A172 (cell line): Measurements from ENCODE around the gene FAM149A. TPM values are rescaled to one million over a fixed set of nuclear protein-coding genes. Genes with fewer than 3 reads are reported as not detected.

ENCODE experiments used
- DNase-seq: peaks from one replicate; pipeline ENCODE4 v3.0.0-alpha.2; 2015; ENCODE audit warnings: low spot score
- total RNA-seq: library from RNA; depleted of rRNA; stranded (reverse); fragments of >200 nt; shearing (Covaris generic); gene quantifications from 2 replicates; pipeline ENCODE4 v1.2.3, GENCODE V29; 2014

FAM149A gene
- total RNA-seq, 1 experiment from 2014 or later = 7.3 TPM

DNA sequence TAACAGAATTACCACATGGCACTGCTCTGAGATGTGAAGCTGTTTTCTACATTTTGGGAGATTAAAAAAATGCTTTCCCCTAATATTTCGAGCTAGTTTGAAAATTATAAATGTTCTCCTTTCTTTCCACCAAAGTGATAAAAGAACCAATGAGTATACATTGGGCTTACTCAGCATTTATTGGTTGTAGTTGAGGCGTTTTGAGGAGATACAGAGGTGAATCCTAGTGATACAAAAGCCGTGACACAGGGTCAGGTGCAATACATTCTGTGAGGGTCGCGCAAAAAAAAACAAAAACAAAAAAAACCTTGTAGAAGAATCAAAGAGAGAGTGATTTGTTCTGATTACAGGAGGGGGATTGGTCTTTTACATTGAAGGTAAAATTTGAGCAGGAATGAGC is 54.5 kb downstream of the FAM149A start:
- no peak for DNase-seq

GRCh38 chr4:186159613-186160012 is 55.1 kb downstream of the FAM149A start:
- DNase-seq = no peak

DNA sequence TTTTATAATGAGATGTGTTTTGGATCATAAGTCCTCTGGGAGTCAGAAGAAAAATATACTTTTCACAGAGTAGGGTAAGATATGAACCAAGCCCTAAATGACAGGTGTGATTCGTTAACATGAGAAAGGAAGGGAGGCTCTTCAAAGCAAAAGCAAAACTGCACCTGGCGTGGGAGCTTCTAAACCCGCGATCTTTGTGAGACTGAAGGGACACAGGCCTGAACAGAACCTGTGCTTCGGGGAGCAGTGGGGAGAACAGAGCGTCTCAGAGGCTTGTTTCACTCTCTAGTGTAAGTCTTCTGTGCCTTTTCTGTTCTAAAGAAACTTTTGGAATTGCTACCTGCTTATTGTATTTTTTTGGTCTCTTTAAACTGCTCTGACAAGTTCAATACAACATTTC is 56.6 kb downstream of the FAM149A start:
- no peak for DNase-seq

DNA sequence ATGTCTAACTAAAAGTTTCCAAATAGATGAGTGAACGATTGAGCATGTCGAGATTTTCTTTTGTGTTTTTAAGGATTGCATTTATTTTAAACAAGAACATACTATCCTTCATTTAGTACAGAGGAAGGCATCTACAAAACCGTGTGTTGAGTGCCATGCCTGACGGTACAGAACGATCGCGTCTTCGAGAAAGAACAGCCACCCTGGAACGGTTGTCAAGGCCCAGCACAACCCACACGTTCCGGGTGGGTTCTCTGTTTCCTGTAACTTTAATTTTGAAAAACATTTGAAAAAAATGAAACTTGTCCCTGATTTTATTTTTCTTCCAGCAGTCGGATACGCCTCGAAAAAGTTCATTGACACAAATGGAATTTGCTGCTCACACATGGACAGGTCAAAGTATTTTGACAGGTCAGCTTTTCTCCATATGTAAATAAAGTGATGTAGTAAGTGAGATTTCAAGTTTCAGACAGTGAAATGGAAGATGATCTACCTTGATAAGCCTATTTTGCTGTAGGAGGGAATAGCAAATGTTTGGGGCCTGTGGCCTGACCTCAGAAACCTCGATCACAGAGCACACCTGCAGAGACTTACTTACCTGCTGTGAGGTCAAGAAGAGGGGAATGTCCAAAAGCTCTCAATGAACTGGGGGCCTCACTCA is 62.5 kb downstream of the FAM149A start:
- DNase-seq = no peak

DNA sequence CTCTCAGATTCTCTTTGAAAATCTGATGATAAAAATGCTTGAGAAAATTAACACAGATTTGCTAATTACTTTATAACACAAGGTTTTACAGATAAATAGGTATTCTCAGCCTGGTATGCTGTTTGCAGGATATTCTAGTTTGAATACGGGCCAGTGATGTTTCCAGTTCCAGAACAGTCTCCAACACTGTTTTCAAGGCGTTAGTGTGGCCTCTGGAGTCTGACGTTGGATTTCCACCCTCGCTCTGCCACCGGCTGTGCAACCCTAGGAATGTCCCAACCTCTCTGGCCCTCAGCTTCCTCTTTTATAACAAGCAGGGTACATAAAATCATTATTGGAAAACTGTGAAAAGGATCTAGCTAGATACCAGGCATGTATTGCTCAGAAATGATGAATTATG is 63.1 kb downstream of the FAM149A start:
- no peak for DNase-seq

DNA sequence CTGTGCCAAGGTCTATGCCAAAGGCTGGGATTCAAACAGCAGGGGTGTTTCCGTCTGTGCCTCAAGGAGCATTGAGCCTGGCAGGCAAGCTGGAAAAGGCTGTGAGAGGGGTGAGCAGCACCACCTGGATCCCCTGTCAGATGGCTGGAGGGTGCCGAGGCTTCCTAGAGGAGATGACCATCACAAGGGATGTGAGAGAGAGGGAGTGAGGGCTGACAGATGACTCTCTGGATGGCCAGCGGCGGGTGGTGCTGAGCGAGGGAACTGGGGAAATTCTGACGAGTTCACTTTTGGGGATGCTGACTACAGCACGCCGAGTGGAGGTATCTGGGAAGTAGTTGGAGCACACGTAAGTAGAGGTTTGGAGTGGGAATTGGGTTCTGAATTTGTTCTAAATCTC is 64.2 kb downstream of the FAM149A start:
- DNase-seq = no peak

GRCh38 chr4:186169333-186169944 is 64.9 kb downstream of the FAM149A start:
- no peak for DNase-seq

GRCh38 chr4:186169945-186170802 is 65.7 kb downstream of the FAM149A start:
- no peak for DNase-seq

GRCh38 chr4:186170966-186171365 is 66.5 kb downstream of the FAM149A start:
- no peak for DNase-seq

GRCh38 chr4:186172546-186172945 is 68.0 kb downstream of the FAM149A start:
- DNase-seq = no peak

GRCh38 chr4:186188107-186188506 is 83.6 kb downstream of the FAM149A start:
- no peak for DNase-seq

DNA sequence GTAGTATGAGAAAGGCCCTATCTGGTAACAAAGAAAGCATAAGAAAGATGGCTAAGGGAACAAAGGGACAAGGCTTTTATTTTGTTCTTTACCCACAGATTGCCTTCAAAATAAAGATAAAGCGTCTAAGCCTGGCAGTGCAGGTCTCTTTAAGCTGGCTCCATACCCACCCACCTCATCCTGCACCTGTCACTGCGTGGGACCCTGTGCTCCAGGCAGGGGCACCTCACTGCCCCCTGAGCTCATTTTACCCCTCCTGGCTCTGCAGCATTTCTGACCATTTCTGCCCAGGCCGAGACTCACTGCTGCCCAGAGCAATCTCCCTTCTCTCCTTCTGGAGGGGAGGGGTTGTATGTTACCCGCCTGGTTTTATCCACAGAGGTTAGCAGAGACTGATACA is 85.2 kb downstream of the FAM149A start:
- no peak for DNase-seq

DNA sequence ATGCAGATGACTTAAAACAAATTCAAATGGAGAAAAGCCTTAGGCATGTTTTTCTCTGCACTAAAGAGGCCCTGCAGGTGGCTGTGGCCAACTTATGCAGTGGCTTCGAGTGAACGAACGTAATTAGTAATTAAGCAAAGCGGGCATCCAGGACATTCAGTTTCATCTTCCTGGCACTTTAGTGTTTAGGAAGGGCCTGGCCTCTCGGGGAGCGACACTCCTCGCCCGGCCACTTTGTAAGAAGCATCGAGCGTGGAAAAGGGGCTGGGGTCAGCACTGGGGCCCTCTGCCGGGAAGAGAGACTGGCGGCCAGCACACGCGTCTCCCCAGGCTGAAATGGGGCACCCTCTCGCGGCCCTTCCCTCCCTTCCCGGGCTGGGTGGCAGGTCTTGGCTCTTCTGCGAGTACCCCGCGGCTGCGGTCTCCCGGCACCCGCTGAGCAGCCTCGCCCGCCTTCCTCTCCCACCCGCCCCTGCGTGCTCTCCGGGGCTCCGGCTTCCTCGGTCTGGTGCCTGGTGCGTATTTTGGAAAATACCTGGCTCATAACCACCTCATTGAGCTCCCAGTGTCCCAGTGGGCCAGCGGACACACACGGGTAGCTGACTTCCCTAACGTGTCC is 86.2 kb downstream of the FAM149A start:
- DNase-seq = peak; percentile 22

DNA sequence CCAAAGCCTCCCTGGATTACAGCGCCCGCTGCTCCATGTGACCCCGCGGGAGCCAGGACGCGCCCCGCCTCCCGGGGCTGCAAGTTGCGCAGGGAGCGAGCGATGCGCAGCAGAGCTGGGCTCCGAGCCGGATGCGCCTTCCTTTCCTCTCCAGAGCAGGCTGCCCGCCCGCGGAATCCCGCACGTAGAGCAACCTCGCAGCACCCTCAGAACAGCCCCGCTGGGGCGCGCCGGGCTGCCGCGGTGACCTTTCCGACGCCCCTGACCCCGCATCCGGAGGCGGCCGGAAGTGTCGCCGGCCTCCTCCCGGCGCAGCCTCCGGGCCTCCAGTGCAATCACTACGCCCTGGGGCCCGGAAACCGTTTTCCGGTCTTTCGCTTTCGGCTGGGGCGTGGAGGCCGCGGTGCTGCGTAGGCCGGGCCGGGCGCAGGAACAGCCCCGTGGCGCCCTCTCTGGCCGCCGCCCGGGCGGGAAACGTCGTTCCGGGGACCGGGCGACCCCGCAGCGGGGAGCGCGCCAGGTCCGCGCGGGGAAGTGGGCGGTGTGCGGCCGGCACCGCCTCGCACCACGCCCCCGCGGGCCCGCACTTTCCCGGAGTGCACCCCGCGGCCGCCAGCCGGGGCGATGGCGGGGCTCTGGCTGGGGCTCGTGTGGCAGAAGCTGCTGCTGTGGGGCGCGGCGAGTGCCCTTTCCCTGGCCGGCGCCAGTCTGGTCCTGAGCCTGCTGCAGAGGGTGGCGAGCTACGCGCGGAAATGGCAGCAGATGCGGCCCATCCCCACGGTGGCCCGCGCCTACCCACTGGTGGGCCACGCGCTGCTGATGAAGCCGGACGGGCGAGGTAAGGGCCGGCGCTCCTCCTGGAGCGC is 86.9 kb downstream of the FAM149A start, which contains the start of gene CYP4V2:
Gene CYP4V2, plus strand, starts transcription at position 368 of the 866 bp plus-strand sequence. Its CDS starts 257 bp downstream, at position 625.
- peak; percentile 60 for DNase-seq

DNA sequence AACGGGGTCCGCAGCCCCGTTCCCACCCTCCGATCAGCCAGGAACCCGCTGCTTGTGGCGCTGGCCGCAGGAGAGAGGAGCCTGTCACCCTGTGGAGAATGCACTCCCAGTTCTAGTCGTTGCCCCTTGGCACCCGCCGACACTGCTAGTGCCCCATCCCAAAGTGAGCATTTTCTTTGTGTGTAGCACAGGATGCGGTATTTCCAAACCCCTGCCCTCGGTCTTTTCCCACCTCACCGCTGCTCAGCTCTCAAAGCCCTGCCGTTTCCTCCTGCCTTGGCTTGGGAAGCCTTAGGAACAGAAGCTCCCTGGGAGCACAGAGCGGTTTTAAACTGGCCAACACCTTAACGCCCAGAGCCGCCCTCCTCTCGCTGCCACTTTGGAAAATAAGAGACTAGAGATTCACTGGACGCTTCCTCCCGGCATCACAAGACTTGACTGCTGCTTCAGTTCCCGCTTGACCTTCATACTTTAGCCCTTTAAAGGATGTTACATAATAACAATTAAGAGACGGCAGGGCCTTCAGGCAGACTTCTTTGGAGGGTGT is 87.6 kb downstream of the FAM149A start:
- DNase-seq = peak; percentile 49

DNA sequence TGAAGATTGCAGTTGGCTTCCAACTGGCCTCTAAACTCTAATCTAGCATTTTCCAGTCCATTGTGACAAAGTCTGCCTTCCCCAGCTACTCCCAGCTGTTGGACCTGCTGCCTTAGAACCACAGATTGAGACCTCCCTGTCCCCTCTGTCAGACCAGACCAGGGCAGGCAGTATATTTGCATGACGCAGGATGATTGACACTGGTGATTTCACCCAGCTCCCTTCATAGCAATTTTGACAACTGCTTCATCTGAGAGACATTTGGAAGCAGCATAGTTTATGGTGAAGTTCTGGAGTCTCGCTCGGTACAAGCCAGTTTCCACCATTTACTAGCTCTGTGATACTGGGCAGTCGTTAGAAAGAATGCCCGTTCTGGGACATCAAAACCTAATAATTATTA is 89.3 kb downstream of the FAM149A start:
- DNase-seq = no peak

- no peak for DNase-seq
These were observed 91.6 kb downstream of the FAM149A start for GRCh38 chr4:186196063-186196462.

GRCh38 chr4:186200516-186200915 is 96.0 kb downstream of the FAM149A start:
- no peak for DNase-seq

- DNase-seq = no peak
These were observed 96.5 kb downstream of the FAM149A start for GRCh38 chr4:186201010-186201409.

GRCh38 chr4:186201535-186202230 is 97.2 kb downstream of the FAM149A start:
- DNase-seq = no peak
